GM23338 (cell line): Measurements from ENCODE around the gene ALDH1A1. TPM values are rescaled to one million over a fixed set of nuclear protein-coding genes. Genes with fewer than 3 reads are reported as not detected.

Experiments used
- ATAC-seq: fragments of 200-7000 bp; cut with Tn5 transposase; 3 replicates; pipeline ENCODE4 v1.9.1; 2020
- DNase-seq: peaks from one replicate; pipeline ENCODE4 v3.0.0-alpha.2; 2015; ENCODE audit warnings: low spot score
- H2AFZ ChIP-seq: fragments of 200-600 bp; sonication (generic); 2 replicates; pipeline ENCODE4 v1.8.0; 2016; ENCODE audit warnings: antibody characterized with exemption, mild to moderate bottlenecking, moderate library complexity
- H3F3A ChIP-seq: fragments of 200-600 bp; sonication (generic); replicated peaks from 2 replicates; pipeline ENCODE4 v1.8.0; 2017; ENCODE audit warnings: antibody characterized with exemption, mixed run types, low read depth
- H3K27ac ChIP-seq: fragments of 200-600 bp; sonication (generic); 2 replicates; pipeline ENCODE4 v1.6.1; 2016; ENCODE audit warnings: low read depth
- H3K27me3 ChIP-seq: fragments of 200-600 bp; sonication (generic); 2 replicates; pipeline ENCODE4 v1.8.0; 2016; ENCODE audit warnings: mild to moderate bottlenecking, mixed run types, moderate library complexity; ENCODE audit not compliant: insufficient read depth
- H3K36me3 ChIP-seq: fragments of 200-600 bp; sonication (generic); 2 replicates; pipeline ENCODE4 v1.8.0; 2016; ENCODE audit warnings: mild to moderate bottlenecking; ENCODE audit not compliant: insufficient read depth
- H3K4me1 ChIP-seq: fragments of 200-600 bp; sonication (generic); 2 replicates; pipeline ENCODE4 v1.8.0; 2016; ENCODE audit warnings: mild to moderate bottlenecking, moderate library complexity; ENCODE audit not compliant: insufficient read depth
- H3K4me2 ChIP-seq: fragments of 200-600 bp; sonication (generic); 2 replicates; pipeline ENCODE4 v1.7.1; 2017; ENCODE audit warnings: mixed run types
- H3K4me3 ChIP-seq: fragments of 200-600 bp; sonication (generic); 2 replicates; pipeline ENCODE4 v1.6.1; 2016; ENCODE audit warnings: mixed run types
- H3K79me2 ChIP-seq: fragments of 200-600 bp; sonication (generic); replicated peaks from 2 replicates; pipeline ENCODE4 v1.8.0; 2017; ENCODE audit warnings: mild to moderate bottlenecking; ENCODE audit not compliant: insufficient read depth
- H3K9me2 ChIP-seq: fragments of 200-600 bp; sonication (generic); 2 replicates; pipeline ENCODE4 v1.8.0; 2017; ENCODE audit not compliant: insufficient read depth
- H4K20me1 ChIP-seq: fragments of 200-600 bp; sonication (generic); replicated peaks from 2 replicates; pipeline ENCODE4 v1.8.0; 2017; ENCODE audit warnings: mild to moderate bottlenecking; ENCODE audit not compliant: insufficient read depth
- H3K27ac Mint-ChIP-seq: 2 replicates; pipeline ENCODE4 v1.8.0; 2020; ENCODE audit warnings: inconsistent platforms, mild to moderate bottlenecking, moderate library complexity, mixed read lengths
- H3K27me3 Mint-ChIP-seq: 3 replicates; pipeline ENCODE4 v1.8.0; 2022; ENCODE audit warnings: low read depth, mild to moderate bottlenecking, moderate library complexity, mixed read lengths, inconsistent platforms; ENCODE audit not compliant: insufficient read depth, poor library complexity
- H3K36me3 Mint-ChIP-seq: 3 replicates; pipeline ENCODE4 v1.8.0; 2021; ENCODE audit warnings: low read depth, mild to moderate bottlenecking, inconsistent platforms, moderate library complexity, mixed read lengths
- H3K4me1 Mint-ChIP-seq: 3 replicates; pipeline ENCODE4 v1.8.0; 2020; ENCODE audit warnings: mild to moderate bottlenecking, inconsistent platforms, mixed read lengths
- H3K4me3 Mint-ChIP-seq: 3 replicates; pipeline ENCODE4 v1.8.0; 2021; ENCODE audit warnings: moderate library complexity, mild to moderate bottlenecking, inconsistent platforms, mixed read lengths
- H3K9me3 Mint-ChIP-seq: 3 replicates; pipeline ENCODE4 v1.8.0; 2020; ENCODE audit warnings: moderate library complexity, mild to moderate bottlenecking, inconsistent platforms, mixed read lengths
- CREB1 ChIP-seq: fragments of 250-450 bp; sonication (Bioruptor Pico); IDR thresholded peaks from 2 replicates; pipeline ENCODE4 v1.5.0; 2020; ENCODE audit warnings: low read depth, mild to moderate bottlenecking, moderate library complexity
- CTCF ChIP-seq, 2 experiments: fragments of 200-600 bp in 1 of 2; sonication (generic) in 1 of 2; conservative IDR thresholded peaks; 2 replicates each; pipeline versions ENCODE4 v1.5.1 to v1.6.1; 2016 to 2017; ENCODE audit warnings: antibody characterized with exemption in 2 of 2, low read depth in 2 of 2, mild to moderate bottlenecking in 2 of 2, moderate library complexity in 1 of 2
- ETS1 ChIP-seq: IDR thresholded peaks from 2 replicates; pipeline ENCODE4 v1.6.1; 2016; ENCODE audit warnings: antibody characterized with exemption
- EZH2 ChIP-seq: fragments of 200-600 bp; sonication (generic); IDR thresholded peaks from one replicate; pipeline ENCODE4 v1.8.0; 2017; ENCODE audit warnings: antibody characterized with exemption, mild to moderate bottlenecking, low read depth; ENCODE audit not compliant: unreplicated experiment
- EZH2phosphoT487 ChIP-seq: fragments of 200-600 bp; sonication (generic); IDR thresholded peaks from one replicate; pipeline ENCODE4 v1.8.1; 2018; ENCODE audit warnings: antibody characterized with exemption; ENCODE audit not compliant: unreplicated experiment
- JUNB ChIP-seq: IDR thresholded peaks from one replicate; pipeline ENCODE4 v1.6.1; 2016; ENCODE audit warnings: antibody characterized with exemption; ENCODE audit not compliant: unreplicated experiment
- NANOG ChIP-seq: IDR thresholded peaks from 2 replicates; pipeline ENCODE4 v1.6.1; 2016; ENCODE audit warnings: antibody characterized with exemption, borderline replicate concordance
- POLR2AphosphoS5 ChIP-seq: IDR thresholded peaks from 2 replicates; pipeline ENCODE4 v1.6.1; 2016; ENCODE audit warnings: antibody characterized with exemption, low read depth
- REST ChIP-seq: IDR thresholded peaks from one replicate; pipeline ENCODE4 v1.6.1; 2018; ENCODE audit warnings: antibody characterized with exemption; ENCODE audit not compliant: unreplicated experiment
- STAT1 ChIP-seq: IDR thresholded peaks from one replicate; pipeline ENCODE4 v1.6.1; 2016; ENCODE audit warnings: antibody characterized with exemption; ENCODE audit not compliant: unreplicated experiment
- ZNF114 ChIP-seq: fragments of 250-450 bp; sonication (Bioruptor Pico); IDR thresholded peaks from 2 replicates; pipeline ENCODE4 v1.5.0; 2020; ENCODE audit warnings: mild to moderate bottlenecking, moderate library complexity
- ZNF331 ChIP-seq: fragments of 250-450 bp; sonication (Bioruptor Pico); IDR thresholded peaks from 2 replicates; pipeline ENCODE4 v1.5.0; 2020; ENCODE audit warnings: low read depth, mild to moderate bottlenecking, moderate library complexity
- ZNF462 ChIP-seq: fragments of 250-450 bp; sonication (Bioruptor Pico); IDR thresholded peaks from 2 replicates; pipeline ENCODE4 v1.5.0; 2020; ENCODE audit warnings: mild to moderate bottlenecking, moderate library complexity
- polyA plus RNA-seq: library from polyadenylated mRNA; unstranded; fragments of >200 nt; fragmentation: Nextera tagmentation; extraction: Ambion mirVana; gene quantifications from 2 replicates; pipeline ENCODE4 v1.2.1, GENCODE V29; 2016
- total RNA-seq: library from RNA; depleted of rRNA; stranded (reverse); fragments of >200 nt; shearing (Covaris generic); gene quantifications from 2 replicates; pipeline ENCODE4 v1.2.3, GENCODE V29; 2014

Gene ALDH1A1
- total and polyA plus RNA-seq, 2 experiments from 2014 or later: 2.1 to 3.4 TPM

- Mint-ChIP-seq H3K36me3 (no peaks in the 10 kb centered on the region), H3K27me3 (peaks cover 3% of the 10 kb centered on the region), H3K4me1 (peaks cover 6% of the 10 kb centered on the region; the same call in 2 of the 3 replicates), H3K9me3 (no peaks in the 10 kb centered on the region), H3K27ac (no peak overlapping the region; the same call in 1 of the 2 replicates), H3K4me3 (no peak overlapping the region)
- TF ChIP-seq ZNF114 (CRISPR knock-in tag) (no peak), POLR2AphosphoS5 (no peak), REST (no peak), ZNF331 (CRISPR knock-in tag) (no peak), NANOG (no peak), EZH2phosphoT487 (no peak), JUNB (no peak), EZH2 (no peak), ETS1 (no peak), ZNF462 (CRISPR knock-in tag) (no peak), STAT1 (no peak), CREB1 (CRISPR knock-in tag) (no peak), CTCF (conservative IDR thresholded peaks at IDR 0.05; ENCODE audit: low read depth in 2 of 2) (no peak)
- Histone ChIP-seq H3K79me2 (no peaks in the 10 kb centered on the region), H3K4me2 (no peak overlapping the region), H2AFZ (no peak overlapping the region), H4K20me1 (no peaks in the 10 kb centered on the region), H3K27me3 (no peaks in the 10 kb centered on the region), H3F3A (no peaks in the 10 kb centered on the region), H3K4me1 (no peaks in the 10 kb centered on the region), H3K4me3 (no peak overlapping the region), H3K36me3 (no peaks in the 10 kb centered on the region), H3K27ac (no peak overlapping the region), H3K9me2 (no peaks in the 10 kb centered on the region)
- ATAC-seq (no peak), DNase-seq (no peak)
Observed at GRCh38 chr9:72911247-72911775, 41.5 kb downstream of the ALDH1A1 start.
